Liver (tissue), 9 donors: ENCODE results near the gene VSIG10L2. TPM values are rescaled to one million over a fixed set of nuclear protein-coding genes. Genes with fewer than 3 reads are reported as not detected.

Experiments
- DNase-seq: peaks from one replicate; pipeline ENCODE4 v3.0.0-alpha.2; 2017; ENCODE audit warnings: low spot score
- H3K27ac ChIP-seq, 2 donors: one replicate each; pipeline ENCODE4 v1.7.0; 2013; ENCODE audit warnings: inconsistent platforms in 2 of 2, low read length in 2 of 2, control low read depth in 1 of 2, low read depth in 1 of 2, mild to moderate bottlenecking in 1 of 2
- H3K27me3 ChIP-seq, 4 donors: one replicate each; pipeline versions ENCODE4 v1.6.1 to v1.7.0; 2013; ENCODE audit warnings: low read length in 3 of 4, inconsistent platforms in 1 of 4, mild to moderate bottlenecking in 1 of 4, moderate library complexity in 1 of 4; ENCODE audit not compliant: control insufficient read depth in 4 of 4, insufficient read depth in 4 of 4
- H3K36me3 ChIP-seq, 4 donors: one replicate each; pipeline versions ENCODE4 v1.6.1 to v1.7.0; 2013; ENCODE audit warnings: low read length in 3 of 4, mild to moderate bottlenecking in 3 of 4, low read depth in 1 of 4, moderate library complexity in 1 of 4; ENCODE audit not compliant: control insufficient read depth in 4 of 4, insufficient read depth in 3 of 4
- H3K4me1 ChIP-seq, 4 donors: one replicate each; pipeline versions ENCODE4 v1.6.1 to v1.7.0; 2013; ENCODE audit warnings: low read length in 3 of 4, mild to moderate bottlenecking in 3 of 4, moderate library complexity in 1 of 4; ENCODE audit not compliant: control insufficient read depth in 4 of 4, insufficient read depth in 4 of 4
- H3K4me3 ChIP-seq, 3 donors: one replicate each; pipeline versions ENCODE4 v1.6.1 to v1.7.0; 2013; ENCODE audit warnings: low read length in 3 of 3, control low read depth in 1 of 3, low read depth in 1 of 3, mild to moderate bottlenecking in 1 of 3
- H3K9ac ChIP-seq, 2 donors: one replicate each; pipeline ENCODE4 v1.7.0; 2013; ENCODE audit warnings: low read length in 2 of 2, mild to moderate bottlenecking in 2 of 2, moderate library complexity in 2 of 2, control low read depth in 1 of 2, low read depth in 1 of 2
- H3K9me3 ChIP-seq, 4 donors: one replicate each; pipeline versions ENCODE4 v1.6.1 to v1.7.0; 2013; ENCODE audit warnings: low read length in 3 of 4; ENCODE audit not compliant: control insufficient read depth in 4 of 4
- EGR1 ChIP-seq, 2 donors: IDR thresholded peaks; 2 replicates each; pipeline ENCODE4 v1.6.1; 2016 to 2018; ENCODE audit warnings: antibody characterized with exemption in 2 of 2, low read depth in 2 of 2
- FOXA1 ChIP-seq: IDR thresholded peaks from 2 replicates; pipeline ENCODE4 v1.6.1; 2016; ENCODE audit warnings: antibody characterized with exemption
- FOXA2 ChIP-seq: IDR thresholded peaks from 2 replicates; pipeline ENCODE4 v1.6.1; 2016; ENCODE audit warnings: antibody characterized with exemption
- GABPA ChIP-seq, 2 donors: IDR thresholded peaks in 1 of 2; conservative IDR thresholded peaks in 1 of 2; 2 replicates each; pipeline ENCODE4 v1.6.1; 2016; ENCODE audit warnings: antibody characterized with exemption in 2 of 2, mild to moderate bottlenecking in 1 of 2, moderate library complexity in 1 of 2
- HNF4A ChIP-seq, 2 donors: conservative IDR thresholded peaks; 2 replicates each; pipeline ENCODE4 v1.6.1; 2016; ENCODE audit warnings: antibody characterized with exemption in 2 of 2, mild to moderate bottlenecking in 2 of 2
- HNF4G ChIP-seq: IDR thresholded peaks from 2 replicates; pipeline ENCODE4 v1.6.1; 2016; ENCODE audit warnings: antibody characterized with exemption
- JUND ChIP-seq, 2 donors: IDR thresholded peaks; 2 replicates each; pipeline ENCODE4 v1.6.1; 2016; ENCODE audit warnings: antibody characterized with exemption in 2 of 2
- NR2F2 ChIP-seq: IDR thresholded peaks from 2 replicates; pipeline ENCODE4 v1.6.1; 2016; ENCODE audit warnings: antibody characterized with exemption
- RAD21 ChIP-seq, 2 donors: IDR thresholded peaks; 2 replicates each; pipeline ENCODE4 v1.6.1; 2016; ENCODE audit warnings: antibody characterized with exemption in 2 of 2, mild to moderate bottlenecking in 2 of 2
- RXRA ChIP-seq, 2 donors: IDR thresholded peaks; 2 replicates each; pipeline ENCODE4 v1.6.1; 2017 to 2018; ENCODE audit warnings: antibody characterized with exemption in 2 of 2, mild to moderate bottlenecking in 1 of 2
- SP1 ChIP-seq: IDR thresholded peaks from 2 replicates; pipeline ENCODE4 v1.6.1; 2018; ENCODE audit warnings: antibody characterized with exemption, mild to moderate bottlenecking
- TAF1 ChIP-seq: conservative IDR thresholded peaks from 2 replicates; pipeline ENCODE4 v1.6.1; 2016; ENCODE audit warnings: antibody characterized with exemption, mild to moderate bottlenecking
- YY1 ChIP-seq: IDR thresholded peaks from 2 replicates; pipeline ENCODE4 v1.6.1; 2016; ENCODE audit warnings: antibody characterized with exemption, mild to moderate bottlenecking
- WGBS: extraction: QIAGEN DNeasy Blood & Tissue Kit; methylation state at CpG from one replicate; pipeline ENCODE4 v1.1.7; 2013; 5-methylcytosine and 5-hydroxymethylcytosine counted together
- polyA plus RNA-seq, 2 donors: library from polyadenylated mRNA; stranded (reverse) in 1 of 2; unstranded in 1 of 2; fragments of 200-250 nt in 1 of 2; fragments of >200 nt in 1 of 2; fragmentation: Nextera tagmentation in 1 of 2; extraction: Ambion mirVana in 1 of 2; gene quantifications; one replicate each; pipeline versions ENCODE4 v1.2.1 to v1.2.3, GENCODE V29; 2013 to 2015
- total RNA-seq, 2 donors: library from RNA; depleted of rRNA; stranded (reverse); fragments of >200 nt; gene quantifications; one replicate each; pipeline ENCODE4 v1.2.3, GENCODE V29; 2014
- TF ChIP-seq, protein P1 (sequence below): IDR thresholded peaks from 2 replicates; pipeline ENCODE4 v1.6.1; 2016; ENCODE audit warnings: antibody characterized with exemption
- TF ChIP-seq, protein P2 (sequence below): fragments of 150-350 bp; IDR thresholded peaks from 2 replicates; pipeline ENCODE4 v1.5.1; 2017; ENCODE audit warnings: improper control_type of control experiment, low read depth, low read length; ENCODE audit not compliant: missing input control
- TF ChIP-seq, protein P3 (sequence below): IDR thresholded peaks from 2 replicates; pipeline ENCODE4 v1.6.1; 2016; ENCODE audit warnings: antibody characterized with exemption
- TF ChIP-seq, protein P4 (sequence below): IDR thresholded peaks from 2 replicates; pipeline ENCODE4 v1.6.1; 2016; ENCODE audit warnings: antibody characterized with exemption
- donor health status: healthy.
- donor health status: healthy.
- donor health status: healthy.
- donor health status: healthy.
- donor health status: healthy.

VSIG10L2 gene
- total and polyA plus RNA-seq, 4 donors: not detected

DNA sequence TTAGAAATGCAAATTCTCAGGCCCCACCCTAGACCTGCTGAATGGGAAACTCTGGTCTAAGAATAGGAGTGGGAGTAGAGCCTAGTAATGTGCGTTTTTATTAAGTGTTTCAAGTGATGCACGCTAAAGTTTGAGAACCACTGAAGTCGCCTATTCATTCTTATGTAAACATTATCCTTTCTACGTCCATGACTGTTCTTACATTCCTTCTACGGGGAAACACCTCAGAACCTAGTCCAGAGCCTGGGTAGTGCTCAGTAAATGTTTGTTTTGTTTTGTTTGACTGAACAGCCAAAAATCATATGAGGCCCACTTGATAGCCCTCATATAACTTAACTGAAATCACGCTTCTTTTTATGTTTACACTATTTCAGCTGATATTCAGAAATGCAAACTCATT lies 29.8 kb downstream of the VSIG10L2 start:
- H3K4me1 ChIP-seq: peaks cover 0 to 13% (median 6%) of the 10 kb centered on the region in 4 donors
- H3K9ac ChIP-seq: no peak overlapping the region
- H3K36me3 ChIP-seq: no peaks in the 10 kb centered on the region
- no peak for DNase-seq
- no peak overlapping the region for H3K27ac ChIP-seq
- no peak overlapping the region for H3K4me3 ChIP-seq
- 89% methylated on average over 6 of the region's 6 CpGs for WGBS
- no peaks in the 10 kb centered on the region for H3K9me3 ChIP-seq
- no peaks in the 10 kb centered on the region for H3K27me3 ChIP-seq
- TF ChIP-seq, protein P1, sequence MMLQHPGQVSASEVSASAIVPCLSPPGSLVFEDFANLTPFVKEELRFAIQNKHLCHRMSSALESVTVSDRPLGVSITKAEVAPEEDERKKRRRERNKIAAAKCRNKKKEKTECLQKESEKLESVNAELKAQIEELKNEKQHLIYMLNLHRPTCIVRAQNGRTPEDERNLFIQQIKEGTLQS: no peak
- no peak for TF ChIP-seq HNF4G

DNA sequence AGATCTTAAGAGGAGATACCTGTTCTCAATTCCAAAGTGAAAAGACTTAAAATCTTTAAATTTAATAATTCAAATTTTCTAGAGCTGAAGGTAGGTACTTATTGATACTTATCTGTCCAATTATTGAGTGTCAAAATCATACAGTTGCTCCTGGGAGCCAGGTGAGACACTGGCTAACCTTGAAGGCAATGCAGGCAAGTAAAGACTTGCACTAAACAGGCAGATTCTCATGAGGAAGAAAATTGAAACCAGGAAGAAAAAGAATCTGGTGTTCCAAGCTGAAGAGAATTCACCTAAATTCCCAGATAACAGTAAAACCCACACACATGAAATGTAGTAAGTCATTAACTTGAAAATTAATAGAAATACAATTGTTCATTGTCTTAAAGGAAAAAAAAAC lies 30.3 kb downstream of the VSIG10L2 start:
- Histone ChIP-seq H3K27me3 (no peaks in the 10 kb centered on the region), H3K4me1 (peaks cover 0 to 13% (median 6%) of the 10 kb centered on the region in 4 donors), H3K4me3 (no peak overlapping the region), H3K9me3 (no peaks in the 10 kb centered on the region), H3K27ac (no peak overlapping the region), H3K9ac (no peak overlapping the region), H3K36me3 (no peaks in the 10 kb centered on the region)
- TF ChIP-seq, protein P2, sequence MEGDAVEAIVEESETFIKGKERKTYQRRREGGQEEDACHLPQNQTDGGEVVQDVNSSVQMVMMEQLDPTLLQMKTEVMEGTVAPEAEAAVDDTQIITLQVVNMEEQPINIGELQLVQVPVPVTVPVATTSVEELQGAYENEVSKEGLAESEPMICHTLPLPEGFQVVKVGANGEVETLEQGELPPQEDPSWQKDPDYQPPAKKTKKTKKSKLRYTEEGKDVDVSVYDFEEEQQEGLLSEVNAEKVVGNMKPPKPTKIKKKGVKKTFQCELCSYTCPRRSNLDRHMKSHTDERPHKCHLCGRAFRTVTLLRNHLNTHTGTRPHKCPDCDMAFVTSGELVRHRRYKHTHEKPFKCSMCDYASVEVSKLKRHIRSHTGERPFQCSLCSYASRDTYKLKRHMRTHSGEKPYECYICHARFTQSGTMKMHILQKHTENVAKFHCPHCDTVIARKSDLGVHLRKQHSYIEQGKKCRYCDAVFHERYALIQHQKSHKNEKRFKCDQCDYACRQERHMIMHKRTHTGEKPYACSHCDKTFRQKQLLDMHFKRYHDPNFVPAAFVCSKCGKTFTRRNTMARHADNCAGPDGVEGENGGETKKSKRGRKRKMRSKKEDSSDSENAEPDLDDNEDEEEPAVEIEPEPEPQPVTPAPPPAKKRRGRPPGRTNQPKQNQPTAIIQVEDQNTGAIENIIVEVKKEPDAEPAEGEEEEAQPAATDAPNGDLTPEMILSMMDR: no peak
- TF ChIP-seq, protein P1: no peak
- TF ChIP-seq, protein P3, sequence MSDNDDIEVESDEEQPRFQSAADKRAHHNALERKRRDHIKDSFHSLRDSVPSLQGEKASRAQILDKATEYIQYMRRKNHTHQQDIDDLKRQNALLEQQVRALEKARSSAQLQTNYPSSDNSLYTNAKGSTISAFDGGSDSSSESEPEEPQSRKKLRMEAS: no peak
- TF ChIP-seq, protein P4, sequence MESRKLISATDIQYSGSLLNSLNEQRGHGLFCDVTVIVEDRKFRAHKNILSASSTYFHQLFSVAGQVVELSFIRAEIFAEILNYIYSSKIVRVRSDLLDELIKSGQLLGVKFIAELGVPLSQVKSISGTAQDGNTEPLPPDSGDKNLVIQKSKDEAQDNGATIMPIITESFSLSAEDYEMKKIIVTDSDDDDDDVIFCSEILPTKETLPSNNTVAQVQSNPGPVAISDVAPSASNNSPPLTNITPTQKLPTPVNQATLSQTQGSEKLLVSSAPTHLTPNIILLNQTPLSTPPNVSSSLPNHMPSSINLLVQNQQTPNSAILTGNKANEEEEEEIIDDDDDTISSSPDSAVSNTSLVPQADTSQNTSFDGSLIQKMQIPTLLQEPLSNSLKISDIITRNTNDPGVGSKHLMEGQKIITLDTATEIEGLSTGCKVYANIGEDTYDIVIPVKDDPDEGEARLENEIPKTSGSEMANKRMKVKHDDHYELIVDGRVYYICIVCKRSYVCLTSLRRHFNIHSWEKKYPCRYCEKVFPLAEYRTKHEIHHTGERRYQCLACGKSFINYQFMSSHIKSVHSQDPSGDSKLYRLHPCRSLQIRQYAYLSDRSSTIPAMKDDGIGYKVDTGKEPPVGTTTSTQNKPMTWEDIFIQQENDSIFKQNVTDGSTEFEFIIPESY: no peak
- no peak for TF ChIP-seq SP1
- no peak for TF ChIP-seq EGR1 (IDR thresholded peaks at IDR 0.05; ENCODE audit: low read depth in 2 of 2)
- no peak for TF ChIP-seq NR2F2
- TF ChIP-seq HNF4A (conservative IDR thresholded peaks at IDR 0.05): no peak
- no peak for TF ChIP-seq YY1
- TF ChIP-seq RAD21 (IDR thresholded peaks at IDR 0.05): no peak
- TF ChIP-seq JUND (IDR thresholded peaks at IDR 0.05): no peak
- TF ChIP-seq RXRA (IDR thresholded peaks at IDR 0.05): no peak
- TF ChIP-seq TAF1: no peak
- TF ChIP-seq FOXA1: no peak
- no peak for DNase-seq

DNA sequence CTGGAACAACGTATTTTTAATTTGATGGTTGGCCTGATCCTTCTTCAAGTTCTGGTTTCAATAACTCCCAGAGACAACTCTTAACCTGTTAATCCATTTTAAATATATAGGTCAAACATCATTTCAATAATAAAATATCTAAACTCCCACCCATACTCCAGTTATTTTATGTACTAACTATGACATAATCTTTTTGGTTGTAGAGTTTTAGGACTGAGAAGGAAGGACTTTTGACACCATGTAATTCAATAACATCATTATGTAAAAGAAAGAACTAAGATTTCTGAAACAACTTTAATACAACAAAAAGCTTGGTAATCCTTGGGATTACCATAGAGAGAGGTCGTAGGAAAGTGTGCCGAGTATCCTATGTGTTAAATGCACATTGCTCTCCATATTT lies 31.5 kb downstream of the VSIG10L2 start:
- Histone ChIP-seq H3K9me3 (no peaks in the 10 kb centered on the region), H3K27ac (no peak overlapping the region), H3K36me3 (no peaks in the 10 kb centered on the region), H3K4me3 (no peak overlapping the region), H3K4me1 (peaks cover 0 to 13% (median 6%) of the 10 kb centered on the region in 4 donors), H3K27me3 (no peaks in the 10 kb centered on the region), H3K9ac (no peak overlapping the region)
- WGBS: 93% methylated on average over 3 of the region's 3 CpGs
- DNase-seq: no peak
- TF ChIP-seq NR2F2: no peak
- TF ChIP-seq YY1: no peak
- no peak for TF ChIP-seq FOXA2
- TF ChIP-seq HNF4G: no peak
- no peak for TF ChIP-seq GABPA (IDR thresholded peaks at IDR 0.05 in 1 of 2, conservative IDR thresholded peaks at IDR 0.05 in 1 of 2)
- TF ChIP-seq EGR1 (IDR thresholded peaks at IDR 0.05; ENCODE audit: low read depth in 2 of 2): no peak
